H1 (cell line): ENCODE results near the gene HIBADH.

Experiments used
- CTCF ChIP-seq, 3 experiments: IDR thresholded peaks; 1 replicate in 2 of 3; 2 replicates in 1 of 3; pipeline versions ENCODE4 v1.5.1 to v1.6.1; 2011; ENCODE audit warnings: low read length in 3 of 3, mild to moderate bottlenecking in 3 of 3, inconsistent platforms in 2 of 3, low read depth in 1 of 3, moderate library complexity in 1 of 3; ENCODE audit not compliant: insufficient read depth in 1 of 3; ENCODE audit errors: control extremely low read depth in 1 of 3
- GABPA ChIP-seq: IDR thresholded peaks from 2 replicates; pipeline ENCODE4 v1.6.1; 2011; ENCODE audit warnings: mild to moderate bottlenecking, low read length, moderate library complexity, borderline replicate concordance; ENCODE audit not compliant: insufficient read depth
- JUN ChIP-seq: IDR thresholded peaks from 2 replicates; pipeline ENCODE4 v1.6.1; 2011; ENCODE audit warnings: low read depth, mild to moderate bottlenecking, improper control_type of control experiment, low read length
- USF2 ChIP-seq: IDR thresholded peaks from 2 replicates; pipeline ENCODE4 v1.6.1; 2011; ENCODE audit warnings: low read length, improper control_type of control experiment

DNA sequence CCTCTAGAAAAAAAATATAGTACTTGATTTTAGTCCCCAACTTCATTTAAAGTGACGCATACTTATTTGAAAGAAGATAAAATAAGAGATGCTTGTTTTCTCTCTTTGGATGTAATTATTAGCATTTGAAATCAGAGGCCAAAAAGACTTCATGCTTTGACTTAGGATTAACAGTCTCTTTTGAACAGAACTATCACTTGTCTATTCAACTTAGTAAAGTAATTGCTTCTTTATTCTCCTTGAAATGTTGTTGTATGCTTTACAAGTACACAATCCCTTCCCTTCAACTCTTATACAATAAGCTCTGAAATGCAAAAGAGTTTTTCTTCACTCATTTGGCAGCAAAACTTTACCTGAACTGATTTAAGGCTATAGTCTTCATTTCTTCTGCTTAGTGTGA lies 80.8 kb downstream of the HIBADH start:
- TF ChIP-seq CTCF (IDR thresholded peaks at IDR 0.05; ENCODE audit: control extremely low read depth in 1 of 3, insufficient read depth in 1 of 3, low read depth in 1 of 3, low read length in 3 of 3) (no peak), USF2 (no peak), GABPA (no peak), JUN (no peak)
